Gastrocnemius medialis (tissue), 4 donors: ENCODE data around the gene CLMN. TPM values are rescaled to one million over a fixed set of nuclear protein-coding genes. Genes with fewer than 3 reads are reported as not detected.

Experiments
- ATAC-seq, 2 donors: fragments of 150-250 bp; one replicate each; pipeline ENCODE4 v1.9.1; 2016
- DNase-seq, 2 donors: peaks; one replicate each; pipeline ENCODE4 v3.0.0-alpha.2; 2019
- H3K27ac ChIP-seq, 4 donors: fragments of 200-600 bp; sonication (generic); 1 replicate in 1 of 4; 2 replicates in 3 of 4; pipeline ENCODE4 v1.5.1; 2016 to 2018; ENCODE audit warnings: mild to moderate bottlenecking in 2 of 4, moderate library complexity in 1 of 4
- H3K27me3 ChIP-seq, 3 donors: fragments of 200-600 bp; sonication (generic) in 2 of 3; 1 replicate in 1 of 3; 2 replicates in 2 of 3; pipeline versions ENCODE4 v1.5.1 to v1.6.0; 2016 to 2019; ENCODE audit warnings: mild to moderate bottlenecking in 1 of 3, moderate library complexity in 1 of 3
- H3K36me3 ChIP-seq, 2 donors: fragments of 200-600 bp; sonication (generic) in 1 of 2; one replicate each; pipeline ENCODE4 v1.5.1; 2017 to 2018
- H3K4me1 ChIP-seq, 2 donors: fragments of 200-600 bp; sonication (generic) in 1 of 2; one replicate each; pipeline ENCODE4 v1.5.1; 2016 to 2017; ENCODE audit warnings: mild to moderate bottlenecking in 2 of 2
- H3K4me3 ChIP-seq, 4 donors: fragments of 200-600 bp; sonication (generic) in 3 of 4; 1 replicate in 1 of 4; 2 replicates in 3 of 4; pipeline ENCODE4 v1.5.1; 2016 to 2019; ENCODE audit warnings: mild to moderate bottlenecking in 2 of 4
- H3K9me3 ChIP-seq, 3 donors: fragments of 200-600 bp; sonication (generic) in 2 of 3; 1 replicate in 1 of 3; 2 replicates in 2 of 3; pipeline ENCODE4 v1.5.1; 2016 to 2019
- POLR2A ChIP-seq, 2 donors: fragments of 450-650 bp; IDR thresholded peaks; one replicate each; pipeline ENCODE4 v1.6.1; 2017; ENCODE audit warnings: antibody characterized with exemption in 2 of 2, mild to moderate bottlenecking in 2 of 2, moderate library complexity in 2 of 2
- in situ Hi-C, 4 donors: fragments of 200-750 bp; cut with MboI; loops; one replicate each; pipeline versions ENCODE4 v1.15.0 to v1.8.0; 2017; ENCODE audit warnings: low sequenced_read_pairs in 4 of 4
- intact Hi-C: fragments of 100-400 bp; cut with DNase I; formaldehyde crosslinking; loops from one replicate; pipeline ENCODE4 v1.15.1; 2023; ENCODE audit warnings: low total_unique reads
- total RNA-seq, 4 donors: library from RNA; depleted of rRNA; stranded (reverse); fragments of >200 nt; gene quantifications; one replicate each; pipeline versions ENCODE4 v1.1.0 to v1.2.3, GENCODE V29; 2016
- TF ChIP-seq, protein P1 (sequence below), 5 experiments: fragments of 450-650 bp in 3 of 5; fragments of 200-600 bp in 2 of 5; sonication (generic) in 2 of 5; IDR thresholded peaks in 4 of 5; conservative IDR thresholded peaks in 1 of 5; 1 replicate in 4 of 5; 2 replicates in 1 of 5; pipeline ENCODE4 v1.5.1; 2016 to 2019; ENCODE audit warnings: antibody characterized with exemption in 5 of 5, mild to moderate bottlenecking in 3 of 5, moderate library complexity in 3 of 5

Gene CLMN
- total RNA-seq, 4 donors from 2014 or later = 3.8 to 8.8 (median 5.8) TPM

DNA sequence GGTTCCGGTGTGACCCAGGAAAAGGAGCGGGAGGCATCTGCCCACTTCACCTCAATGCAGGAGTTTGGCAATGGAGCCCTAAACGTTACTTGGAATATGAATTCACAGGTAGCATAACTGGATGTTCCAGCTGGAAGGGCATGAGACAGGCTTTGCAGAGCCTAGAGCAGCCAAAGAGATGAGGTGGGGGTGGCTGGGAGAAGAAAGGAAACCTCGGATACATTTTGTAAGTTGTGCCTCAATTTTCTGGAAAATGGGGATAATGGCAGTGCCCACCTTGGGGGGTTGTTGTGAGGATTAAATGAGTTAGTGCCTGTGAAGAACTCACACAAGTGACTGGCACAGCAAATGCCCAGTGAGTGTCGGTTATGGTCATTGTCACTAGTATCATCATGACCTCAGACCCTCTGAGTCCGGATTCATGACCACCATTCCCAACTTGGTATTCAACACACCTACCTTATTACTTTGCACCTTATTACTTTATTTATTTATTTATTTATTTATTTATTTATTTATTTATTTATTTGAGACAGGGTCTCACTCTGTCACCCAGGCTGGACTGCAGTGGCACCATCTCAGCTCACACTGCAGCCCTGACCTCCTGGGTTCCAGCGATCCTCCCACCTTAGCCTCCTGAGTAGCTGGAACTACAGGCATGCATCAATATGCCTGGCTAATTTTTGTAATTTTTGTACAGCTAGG, 56.0 kb downstream of the CLMN start:
- Histone ChIP-seq H3K4me3 (no peak overlapping the region), H3K27me3 (no peaks in the 10 kb centered on the region), H3K9me3 (no peaks in the 10 kb centered on the region), H3K27ac (peak overlapping the region in 1 of 4 donors; percentile 66), H3K36me3 (no peaks in the 10 kb centered on the region), H3K4me1 (peaks cover 22 to 29% of the 10 kb centered on the region in 2 donors)
- in situ Hi-C loops = no loop called here
- intact Hi-C loops = no loop called here
- DNase-seq (no peak), ATAC-seq (no peak)
- no peak for TF ChIP-seq POLR2A (IDR thresholded peaks at IDR 0.05)
- TF ChIP-seq, protein P1, sequence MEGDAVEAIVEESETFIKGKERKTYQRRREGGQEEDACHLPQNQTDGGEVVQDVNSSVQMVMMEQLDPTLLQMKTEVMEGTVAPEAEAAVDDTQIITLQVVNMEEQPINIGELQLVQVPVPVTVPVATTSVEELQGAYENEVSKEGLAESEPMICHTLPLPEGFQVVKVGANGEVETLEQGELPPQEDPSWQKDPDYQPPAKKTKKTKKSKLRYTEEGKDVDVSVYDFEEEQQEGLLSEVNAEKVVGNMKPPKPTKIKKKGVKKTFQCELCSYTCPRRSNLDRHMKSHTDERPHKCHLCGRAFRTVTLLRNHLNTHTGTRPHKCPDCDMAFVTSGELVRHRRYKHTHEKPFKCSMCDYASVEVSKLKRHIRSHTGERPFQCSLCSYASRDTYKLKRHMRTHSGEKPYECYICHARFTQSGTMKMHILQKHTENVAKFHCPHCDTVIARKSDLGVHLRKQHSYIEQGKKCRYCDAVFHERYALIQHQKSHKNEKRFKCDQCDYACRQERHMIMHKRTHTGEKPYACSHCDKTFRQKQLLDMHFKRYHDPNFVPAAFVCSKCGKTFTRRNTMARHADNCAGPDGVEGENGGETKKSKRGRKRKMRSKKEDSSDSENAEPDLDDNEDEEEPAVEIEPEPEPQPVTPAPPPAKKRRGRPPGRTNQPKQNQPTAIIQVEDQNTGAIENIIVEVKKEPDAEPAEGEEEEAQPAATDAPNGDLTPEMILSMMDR (IDR thresholded peaks at IDR 0.05 in 4 of 5, conservative IDR thresholded peaks at IDR 0.05 in 1 of 5) = no peak

DNA sequence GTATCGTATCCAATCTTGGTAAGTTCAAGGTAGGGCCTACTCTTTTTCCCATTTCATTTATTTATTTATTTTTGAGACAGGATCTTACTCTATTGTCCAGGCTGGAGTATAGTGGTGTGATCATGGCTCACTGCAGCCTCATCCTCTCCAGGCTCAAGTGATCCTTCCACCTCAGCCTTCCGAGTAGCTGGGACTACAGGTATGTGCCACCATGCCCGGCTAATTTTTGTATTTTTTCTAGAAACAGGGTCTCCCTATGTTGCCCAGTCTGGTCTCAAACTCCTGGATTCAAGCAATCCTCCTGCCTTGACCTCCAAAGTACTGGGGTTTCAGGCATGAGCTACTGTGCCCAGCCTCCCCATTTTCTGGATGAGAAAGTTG, 57.2 kb downstream of the CLMN start:
- in situ Hi-C loops = no loop called here
- DNase-seq = no peak
- no peaks in the 10 kb centered on the region for H3K27me3 ChIP-seq
- no peak for TF ChIP-seq POLR2A (IDR thresholded peaks at IDR 0.05)
- TF ChIP-seq, protein P1 (IDR thresholded peaks at IDR 0.05 in 4 of 5, conservative IDR thresholded peaks at IDR 0.05 in 1 of 5) = no peak
- no peaks in the 10 kb centered on the region for H3K36me3 ChIP-seq
- intact Hi-C loops = no loop called here
- H3K4me1 ChIP-seq = peaks cover 22 to 29% of the 10 kb centered on the region in 2 donors
- H3K27ac ChIP-seq = peak overlapping the region; percentile 49 to 66 (median 60)
- H3K9me3 ChIP-seq = no peaks in the 10 kb centered on the region
- no peak for ATAC-seq
- H3K4me3 ChIP-seq = no peak overlapping the region

DNA sequence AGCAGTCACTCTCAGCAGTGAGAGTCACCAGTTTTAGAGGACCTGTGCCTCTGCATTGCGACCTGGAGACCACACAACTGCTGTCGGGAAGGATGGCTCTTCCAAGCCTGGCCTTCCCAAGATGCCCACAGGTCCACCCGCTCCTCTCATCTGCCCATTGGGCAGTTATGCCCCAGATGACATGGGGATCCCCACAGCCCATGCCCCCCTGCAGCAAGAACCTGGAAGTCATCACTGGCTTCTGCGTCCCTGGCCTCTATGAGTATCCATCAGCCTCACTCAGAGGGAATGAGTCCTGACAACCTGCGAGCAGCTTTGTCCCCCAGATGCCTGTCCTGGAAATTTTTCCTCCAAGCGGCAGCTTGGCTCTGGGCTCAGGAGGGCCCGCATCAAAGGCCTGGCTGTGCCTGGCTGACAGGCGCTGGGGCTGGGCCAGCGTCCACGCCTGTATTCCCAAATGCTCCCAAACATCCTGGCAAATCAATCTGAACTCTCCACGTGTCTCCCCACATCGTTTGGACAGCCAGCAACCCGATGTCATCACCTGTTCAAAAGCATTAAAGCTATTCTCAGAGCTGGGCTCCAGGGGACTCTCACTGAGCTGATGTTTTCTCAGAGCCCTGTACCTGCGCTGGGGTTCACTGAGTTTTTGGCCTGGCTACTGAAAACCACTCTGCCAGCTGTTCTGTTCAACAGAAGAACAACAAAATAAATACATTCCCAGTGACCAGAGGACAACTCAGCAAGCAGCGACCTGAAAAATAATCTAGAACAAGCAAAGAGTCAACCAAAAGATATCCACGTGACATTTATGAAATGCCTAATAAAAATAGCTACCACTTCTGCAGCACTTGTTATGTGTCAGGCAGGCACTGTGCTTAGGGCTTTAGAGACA, 57.8 kb downstream of the CLMN start:
- no peak overlapping the region for H3K4me3 ChIP-seq
- peaks cover 22 to 29% of the 10 kb centered on the region in 2 donors for H3K4me1 ChIP-seq
- intact Hi-C loops (no loop called here), in situ Hi-C loops (no loop called here)
- no peaks in the 10 kb centered on the region for H3K36me3 ChIP-seq
- H3K27me3 ChIP-seq = no peaks in the 10 kb centered on the region
- H3K27ac ChIP-seq = peak overlapping the region; percentile 49 to 66 (median 60)
- DNase-seq = peak in 1 of 2 donors; percentile 39
- peak; percentile 49 to 55 for ATAC-seq
- TF ChIP-seq POLR2A (IDR thresholded peaks at IDR 0.05) = no peak
- TF ChIP-seq, protein P1 (IDR thresholded peaks at IDR 0.05 in 4 of 5, conservative IDR thresholded peaks at IDR 0.05 in 1 of 5) = no peak
- no peaks in the 10 kb centered on the region for H3K9me3 ChIP-seq

DNA sequence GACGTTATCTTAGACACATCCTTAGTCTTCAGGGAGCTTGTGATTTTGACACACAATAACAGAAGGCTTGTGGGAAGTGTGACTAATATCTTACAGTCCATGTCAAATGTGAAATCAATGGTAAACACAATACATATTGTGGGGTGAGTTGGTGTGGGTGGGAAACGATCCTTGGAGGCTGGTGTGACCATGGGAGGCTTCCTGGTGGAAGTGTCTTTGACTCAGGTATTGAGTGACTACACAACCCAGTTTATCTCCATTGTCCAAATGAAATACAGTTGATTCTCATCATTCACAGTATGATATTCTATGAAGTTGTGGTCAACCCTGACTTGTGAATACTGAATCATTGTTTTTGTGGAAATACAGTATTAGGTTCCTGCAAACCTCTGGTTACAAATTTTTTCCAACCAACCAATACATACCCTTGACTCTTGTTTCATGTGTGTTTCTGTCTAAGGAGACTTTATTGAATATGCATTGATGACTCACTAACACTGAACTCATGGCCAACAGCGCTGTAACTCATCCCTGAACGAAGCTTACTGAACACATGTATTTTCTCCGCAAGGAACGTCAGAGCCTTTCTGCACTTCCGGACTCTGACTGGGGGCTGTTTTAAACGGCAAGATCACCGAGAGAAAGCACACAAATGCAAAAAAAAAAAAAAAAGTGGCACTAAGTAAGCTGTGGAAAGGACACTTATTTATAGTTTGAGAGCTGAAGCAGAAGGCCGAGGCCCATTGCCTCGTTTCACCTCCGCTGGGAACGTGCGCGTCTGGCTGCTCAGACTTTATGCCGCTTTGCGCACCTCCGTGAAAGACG, 59.0 kb downstream of the CLMN start:
- ATAC-seq (peak in 1 of 2 donors; percentile 7), DNase-seq (no peak)
- intact Hi-C loops (no loop called here), in situ Hi-C loops (no loop called here)
- no peaks in the 10 kb centered on the region for H3K36me3 ChIP-seq
- H3K4me3 ChIP-seq = no peak overlapping the region
- TF ChIP-seq, protein P1 (IDR thresholded peaks at IDR 0.05 in 4 of 5, conservative IDR thresholded peaks at IDR 0.05 in 1 of 5) = no peak
- TF ChIP-seq POLR2A (IDR thresholded peaks at IDR 0.05) = no peak
- H3K27me3 ChIP-seq = no peaks in the 10 kb centered on the region
- peaks cover 18 to 29% of the 10 kb centered on the region in 2 donors for H3K4me1 ChIP-seq
- peak overlapping the region in 3 of 4 donors; percentile 49 to 66 (median 64) for H3K27ac ChIP-seq
- no peaks in the 10 kb centered on the region for H3K9me3 ChIP-seq
